ENCODE data around the gene DENND6B.

The DENND6B gene

GRCh38 chr22:50267591-50268390, 59.0 kb downstream of the DENND6B start:
- DNase-seq: peak; percentile 43

GRCh38 chr22:50266994-50267393, 59.8 kb downstream of the DENND6B start:
- DNase-seq: no peak

- no peak for DNase-seq
Measured at GRCh38 chr22:50264946-50265669, 61.7 kb downstream of the DENND6B start.

GRCh38 chr22:50264104-50264745, 62.6 kb downstream of the DENND6B start:
- DNase-seq: no peak

GRCh38 chr22:50262973-50263617, 63.7 kb downstream of the DENND6B start:
- no peak for DNase-seq

GRCh38 chr22:50262460-50262911, 64.3 kb downstream of the DENND6B start:
- no peak for DNase-seq

- DNase-seq: no peak
Measured at GRCh38 chr22:50261615-50262459, 65.0 kb downstream of the DENND6B start, which contains the start of gene MAPK12. MAPK12 (minus strand) TSS chr22:50261683; CDS start chr22:50261509, 174 bp downstream.

GRCh38 chr22:50260801-50261614, 65.8 kb downstream of the DENND6B start:
- DNase-seq: no peak

- DNase-seq: no peak
Measured at GRCh38 chr22:50260434-50260800, 66.4 kb downstream of the DENND6B start.

GRCh38 chr22:50259302-50259701, 67.5 kb downstream of the DENND6B start:
- DNase-seq: no peak

All from activated T-cell treated with anti-CD3 and anti-CD28 coated beads for 4 hours (primary cell).